Right atrium auricular region (tissue), 2 donors: Measurements from ENCODE around the gene REC114. TPM values are rescaled to one million over a fixed set of nuclear protein-coding genes. Genes with fewer than 3 reads are reported as not detected.
"Not testable (repeated sequence)": the region's sequence is repeated elsewhere in the genome, so short reads cannot be mapped to it uniquely, and the experiment has no call there.

ENCODE experiments used
- DNase-seq: peaks from one replicate; pipeline ENCODE4 v3.0.0-alpha.2; 2019; ENCODE audit warnings: low spot score
- H3K27ac ChIP-seq, 2 donors: fragments of 200-600 bp; sonication (generic); 1 replicate in 1 of 2; 2 replicates in 1 of 2; pipeline ENCODE4 v1.5.1; 2016 to 2019
- H3K27me3 ChIP-seq, 2 donors: fragments of 200-600 bp; sonication (generic); one replicate each; pipeline versions ENCODE4 v1.5.1 to v1.6.0; 2017 to 2019
- H3K36me3 ChIP-seq: fragments of 200-600 bp; sonication (generic); one replicate; pipeline ENCODE4 v1.5.1; 2016
- H3K4me1 ChIP-seq, 2 donors: fragments of 200-600 bp; sonication (generic); one replicate each; pipeline versions ENCODE4 v1.5.1 to v1.6.0; 2017 to 2019
- H3K4me3 ChIP-seq, 2 donors: fragments of 200-600 bp; sonication (generic); 1 replicate in 1 of 2; 2 replicates in 1 of 2; pipeline ENCODE4 v1.5.1; 2017 to 2019; ENCODE audit warnings: mild to moderate bottlenecking in 1 of 2, moderate library complexity in 1 of 2
- H3K9me3 ChIP-seq, 2 donors: fragments of 200-600 bp; sonication (generic); one replicate each; pipeline ENCODE4 v1.5.1; 2019
- total RNA-seq, 2 donors: library from RNA; depleted of rRNA; stranded (reverse); fragments of >200 nt; gene quantifications; one replicate each; pipeline ENCODE4 v1.1.0, GENCODE V29; 2016
- TF ChIP-seq, protein P1 (sequence below), 2 donors: fragments of 200-600 bp; sonication (generic); IDR thresholded peaks; one replicate each; pipeline ENCODE4 v1.5.1; 2019; ENCODE audit warnings: antibody characterized with exemption in 2 of 2

The REC114 gene
- total RNA-seq, 2 donors from 2014 or later, result 4.6 TPM; not detected in 1

DNA sequence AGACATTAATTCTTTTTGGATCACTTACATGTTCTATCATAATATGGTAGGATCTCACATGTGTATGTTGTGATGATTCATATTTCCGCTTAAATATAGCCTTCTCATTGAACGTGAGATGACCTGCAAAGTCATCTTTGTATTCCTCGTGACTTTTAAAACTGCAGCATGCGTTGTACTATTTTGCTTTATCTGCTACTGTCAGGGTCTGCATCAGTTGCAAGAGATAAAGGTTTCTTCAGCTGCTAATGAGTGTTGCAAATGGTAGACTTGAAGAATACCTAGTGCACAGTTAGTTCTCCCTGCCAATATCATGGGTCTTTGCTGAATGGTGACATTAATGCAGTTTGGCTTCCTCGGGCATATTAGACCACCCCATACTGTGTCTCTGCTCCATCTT, 31.8 kb downstream of the REC114 start:
- DNase-seq, result no peak
- Histone ChIP-seq H3K9me3 (peaks cover 0 to 3% of the 10 kb centered on the region in 2 donors), H3K36me3 (no peaks in the 10 kb centered on the region), H3K27ac (no peak overlapping the region), H3K27me3 (no peaks in the 10 kb centered on the region), H3K4me3 (no peak overlapping the region), H3K4me1 (no peaks in the 10 kb centered on the region)
- TF ChIP-seq, protein P1, sequence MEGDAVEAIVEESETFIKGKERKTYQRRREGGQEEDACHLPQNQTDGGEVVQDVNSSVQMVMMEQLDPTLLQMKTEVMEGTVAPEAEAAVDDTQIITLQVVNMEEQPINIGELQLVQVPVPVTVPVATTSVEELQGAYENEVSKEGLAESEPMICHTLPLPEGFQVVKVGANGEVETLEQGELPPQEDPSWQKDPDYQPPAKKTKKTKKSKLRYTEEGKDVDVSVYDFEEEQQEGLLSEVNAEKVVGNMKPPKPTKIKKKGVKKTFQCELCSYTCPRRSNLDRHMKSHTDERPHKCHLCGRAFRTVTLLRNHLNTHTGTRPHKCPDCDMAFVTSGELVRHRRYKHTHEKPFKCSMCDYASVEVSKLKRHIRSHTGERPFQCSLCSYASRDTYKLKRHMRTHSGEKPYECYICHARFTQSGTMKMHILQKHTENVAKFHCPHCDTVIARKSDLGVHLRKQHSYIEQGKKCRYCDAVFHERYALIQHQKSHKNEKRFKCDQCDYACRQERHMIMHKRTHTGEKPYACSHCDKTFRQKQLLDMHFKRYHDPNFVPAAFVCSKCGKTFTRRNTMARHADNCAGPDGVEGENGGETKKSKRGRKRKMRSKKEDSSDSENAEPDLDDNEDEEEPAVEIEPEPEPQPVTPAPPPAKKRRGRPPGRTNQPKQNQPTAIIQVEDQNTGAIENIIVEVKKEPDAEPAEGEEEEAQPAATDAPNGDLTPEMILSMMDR (IDR thresholded peaks at IDR 0.05), result no peak

DNA sequence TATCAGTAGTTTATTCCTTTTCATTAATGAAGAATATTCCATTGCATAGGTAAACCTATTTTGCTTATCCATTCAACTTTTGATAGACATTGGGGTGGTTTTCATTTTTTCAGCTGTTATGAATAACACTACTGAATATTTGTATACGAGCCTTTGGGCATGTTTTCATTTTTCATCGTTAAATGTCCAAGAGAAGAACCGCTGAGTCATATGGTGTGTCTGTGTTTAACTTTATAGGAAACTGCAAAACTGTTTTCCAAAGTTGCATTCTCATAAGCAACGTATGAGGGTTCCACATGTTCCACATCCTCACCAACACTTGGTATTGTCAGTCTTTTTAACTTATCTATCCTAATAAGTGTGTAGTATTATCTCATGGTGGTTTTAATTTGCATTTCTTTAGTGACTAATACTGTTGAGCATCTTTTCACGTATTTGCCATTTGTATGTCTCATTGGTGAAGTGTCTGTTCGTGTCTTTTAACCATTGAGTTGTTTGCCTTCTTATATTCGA, 33.8 kb downstream of the REC114 start:
- Histone ChIP-seq H3K4me1 (no peaks in the 10 kb centered on the region), H3K27ac (no peak overlapping the region), H3K9me3 (peaks cover 0 to 3% of the 10 kb centered on the region in 2 donors), H3K36me3 (no peaks in the 10 kb centered on the region), H3K27me3 (no peaks in the 10 kb centered on the region), H3K4me3 (no peak overlapping the region)
- TF ChIP-seq, protein P1 (IDR thresholded peaks at IDR 0.05), result no peak
- DNase-seq, result no peak

DNA sequence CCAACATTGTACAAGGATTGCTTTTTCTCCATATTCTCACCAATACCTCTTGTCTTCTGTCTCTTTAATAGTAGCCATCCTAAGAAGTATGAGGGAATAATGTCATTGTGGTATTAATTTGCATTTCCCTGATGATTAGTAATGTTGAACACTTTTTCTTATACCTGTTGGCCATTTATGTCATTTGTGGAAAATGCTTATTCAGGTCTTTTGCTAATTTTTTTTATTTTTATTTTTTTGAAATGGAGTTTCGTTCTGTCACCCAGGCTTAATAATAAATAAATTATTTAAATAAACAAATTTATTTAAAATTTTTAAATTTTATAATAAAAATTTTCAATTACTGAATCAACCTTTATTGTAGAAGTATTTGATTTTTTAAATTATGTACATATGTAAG, 37.1 kb downstream of the REC114 start:
- DNase-seq, result no peak

DNA sequence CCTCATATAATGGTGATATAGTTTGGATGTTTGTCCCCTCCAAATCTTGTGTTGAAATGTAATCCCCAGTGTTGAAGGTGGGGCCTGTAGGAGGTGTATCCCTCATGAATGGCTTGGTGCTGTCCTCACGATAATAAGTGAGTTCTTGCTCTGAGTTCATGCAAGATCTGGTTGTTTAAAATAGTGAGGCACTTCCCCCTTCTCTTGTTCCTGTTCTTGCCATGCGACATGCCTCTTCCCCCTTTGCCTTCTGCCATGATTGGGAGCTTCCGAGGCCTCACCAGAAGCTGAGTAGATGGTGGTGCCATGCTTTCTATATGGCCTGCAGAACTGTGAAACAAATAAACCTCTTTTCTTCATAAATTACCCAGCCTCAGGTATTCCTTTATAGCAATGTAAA, 39.2 kb downstream of the REC114 start:
- H3K27ac ChIP-seq, result no peak overlapping the region
- TF ChIP-seq, protein P1 (IDR thresholded peaks at IDR 0.05), result no peak
- H3K27me3 ChIP-seq, result no peaks in the 10 kb centered on the region
- no peak overlapping the region for H3K4me3 ChIP-seq
- H3K4me1 ChIP-seq, result peaks cover 0 to 12% of the 10 kb centered on the region in 2 donors
- H3K36me3 ChIP-seq, result no peaks in the 10 kb centered on the region
- DNase-seq, result no peak
- no peaks in the 10 kb centered on the region for H3K9me3 ChIP-seq

More for the DNA sequence above, 37.1 kb downstream of the REC114 start:
- Histone ChIP-seq H3K27me3 (no peaks in the 10 kb centered on the region), H3K4me3 (no peak overlapping the region), H3K9me3 (peaks cover 0 to 3% of the 10 kb centered on the region in 2 donors), H3K27ac (no peak overlapping the region), H3K36me3 (no peaks in the 10 kb centered on the region), H3K4me1 (peaks cover 0 to 12% of the 10 kb centered on the region in 2 donors)
- TF ChIP-seq, protein P1 (IDR thresholded peaks at IDR 0.05), result no peak

DNA sequence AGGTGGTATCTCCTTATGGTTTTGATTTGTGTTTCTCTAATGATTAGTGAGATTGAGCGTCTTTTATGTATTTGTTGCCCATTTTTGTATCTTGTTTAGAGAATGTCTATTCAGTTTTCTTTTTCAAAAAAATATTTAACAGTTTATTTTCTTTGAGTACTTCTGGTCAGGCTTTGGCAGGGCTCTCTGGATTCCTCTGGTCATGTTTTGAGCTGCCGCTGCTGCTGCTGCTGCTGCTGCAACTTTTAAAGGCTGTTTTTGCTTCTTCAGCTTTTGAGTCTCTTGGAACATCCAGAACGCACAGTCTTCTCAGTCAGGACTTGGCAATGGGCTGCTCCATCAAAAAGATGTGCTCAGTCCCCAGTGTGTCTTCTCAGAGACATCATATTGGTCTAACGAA, 40.1 kb downstream of the REC114 start:
- Histone ChIP-seq H3K4me1 (peaks cover 0 to 12% of the 10 kb centered on the region in 2 donors), H3K27me3 (no peaks in the 10 kb centered on the region), H3K36me3 (no peaks in the 10 kb centered on the region), H3K9me3 (no peaks in the 10 kb centered on the region), H3K4me3 (no peak overlapping the region), H3K27ac (no peak overlapping the region)
- no peak for DNase-seq
- TF ChIP-seq, protein P1 (IDR thresholded peaks at IDR 0.05), result no peak

DNA sequence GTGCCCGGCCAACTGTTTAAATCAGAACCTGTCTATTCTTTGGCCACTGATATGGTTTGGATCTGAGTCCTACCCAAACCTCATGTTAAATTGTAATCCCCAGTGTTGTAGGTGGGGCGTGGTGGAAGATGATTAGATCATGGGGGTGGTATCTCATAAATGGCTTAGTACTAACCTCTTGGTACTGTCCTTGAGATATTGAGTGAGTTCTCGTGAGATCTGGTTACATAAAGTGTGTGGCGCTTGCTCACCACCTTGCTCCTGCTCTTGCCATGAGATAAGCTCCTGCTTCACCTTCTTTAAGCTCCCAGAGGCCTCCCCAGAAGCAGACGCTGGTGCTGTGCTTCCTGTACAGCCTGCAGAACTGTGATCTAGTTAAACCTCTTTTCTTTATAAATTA, 42.4 kb downstream of the REC114 start:
- H3K27ac ChIP-seq, result no peak overlapping the region
- no peak overlapping the region for H3K4me3 ChIP-seq
- H3K9me3 ChIP-seq, result no peaks in the 10 kb centered on the region
- DNase-seq, result no peak
- no peaks in the 10 kb centered on the region for H3K36me3 ChIP-seq
- TF ChIP-seq, protein P1 (IDR thresholded peaks at IDR 0.05), result no peak
- peaks cover 0 to 12% of the 10 kb centered on the region in 2 donors for H3K4me1 ChIP-seq
- H3K27me3 ChIP-seq, result no peaks in the 10 kb centered on the region

DNA sequence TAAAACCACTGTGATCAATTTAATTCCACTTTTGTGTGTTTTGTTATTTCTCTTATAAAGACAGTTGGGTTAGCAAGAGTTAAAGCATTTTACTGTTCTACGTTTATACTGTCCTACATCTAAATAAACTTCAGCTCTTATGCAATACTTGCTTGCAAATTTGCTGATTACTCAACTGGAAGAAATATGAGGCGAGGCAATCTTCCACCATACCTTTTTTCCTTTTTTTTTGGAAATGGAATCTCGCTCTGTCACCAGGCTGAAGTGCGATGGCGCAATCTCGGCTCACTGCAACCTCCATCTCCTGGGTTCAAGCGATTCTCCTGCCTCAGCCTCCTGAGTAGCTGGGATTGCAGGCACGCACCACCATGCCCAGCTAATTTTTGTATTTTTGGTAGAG, 42.9 kb downstream of the REC114 start:
- not testable (repeated sequence) for H3K36me3 ChIP-seq, H3K4me3 ChIP-seq, H3K27ac ChIP-seq, DNase-seq, H3K9me3 ChIP-seq, H3K27me3 ChIP-seq
- peaks cover 0 to 12% of the 10 kb centered on the region in 2 donors for H3K4me1 ChIP-seq
